Left ventricle myocardium inferior (tissue), 1 donor: ENCODE data around the gene ZIC1. TPM values are rescaled to one million over a fixed set of nuclear protein-coding genes. Genes with fewer than 3 reads are reported as not detected.
A peak's percentile ranks its signal among the peaks of the same experiment; 100 is the strongest.

Experiments
- DNase-seq: peaks from one replicate; pipeline ENCODE4 v3.0.0-alpha.2; 2020
- H3K27ac ChIP-seq: fragments of 200-600 bp; replicated peaks from 2 replicates; pipeline ENCODE4 v1.8.0; 2021
- H3K27me3 ChIP-seq: fragments of 200-600 bp; 2 replicates; pipeline ENCODE4 v1.8.0; 2021; ENCODE audit warnings: low read depth
- H3K36me3 ChIP-seq: fragments of 200-600 bp; 2 replicates; pipeline ENCODE4 v1.8.0; 2021
- H3K4me1 ChIP-seq: fragments of 200-600 bp; 2 replicates; pipeline ENCODE4 v1.8.0; 2021
- H3K4me3 ChIP-seq: fragments of 200-600 bp; 2 replicates; pipeline ENCODE4 v1.8.0; 2021; ENCODE audit warnings: mild to moderate bottlenecking, moderate library complexity
- H3K9me3 ChIP-seq: fragments of 200-600 bp; replicated peaks from 2 replicates; pipeline ENCODE4 v1.8.0; 2021
- intact Hi-C: fragments of 100-400 bp; cut with micrococcal nuclease; formaldehyde crosslinking; loops from one replicate; pipeline ENCODE4 v1.11.0; 2022
- total RNA-seq: library from RNA; stranded (reverse); fragmentation: NEBNext Ultra II Directional; extraction: Animal tissue kit (Norgen Biotek cat#: 25700); gene quantifications from one replicate; pipeline ENCODE4 v1.2.1, GENCODE V29; 2021
- TF ChIP-seq, protein P1 (sequence below): fragments of 200-600 bp; IDR thresholded peaks from 2 replicates; pipeline ENCODE4 v1.8.0; 2021; ENCODE audit warnings: antibody characterized with exemption, mild to moderate bottlenecking, borderline replicate concordance
- donor health status: DM: no; HTN: yes; CAD: no; lungs with severe emphysema.

Gene ZIC1
- total RNA-seq, 1 donor from 2014 or later = not detected

DNA sequence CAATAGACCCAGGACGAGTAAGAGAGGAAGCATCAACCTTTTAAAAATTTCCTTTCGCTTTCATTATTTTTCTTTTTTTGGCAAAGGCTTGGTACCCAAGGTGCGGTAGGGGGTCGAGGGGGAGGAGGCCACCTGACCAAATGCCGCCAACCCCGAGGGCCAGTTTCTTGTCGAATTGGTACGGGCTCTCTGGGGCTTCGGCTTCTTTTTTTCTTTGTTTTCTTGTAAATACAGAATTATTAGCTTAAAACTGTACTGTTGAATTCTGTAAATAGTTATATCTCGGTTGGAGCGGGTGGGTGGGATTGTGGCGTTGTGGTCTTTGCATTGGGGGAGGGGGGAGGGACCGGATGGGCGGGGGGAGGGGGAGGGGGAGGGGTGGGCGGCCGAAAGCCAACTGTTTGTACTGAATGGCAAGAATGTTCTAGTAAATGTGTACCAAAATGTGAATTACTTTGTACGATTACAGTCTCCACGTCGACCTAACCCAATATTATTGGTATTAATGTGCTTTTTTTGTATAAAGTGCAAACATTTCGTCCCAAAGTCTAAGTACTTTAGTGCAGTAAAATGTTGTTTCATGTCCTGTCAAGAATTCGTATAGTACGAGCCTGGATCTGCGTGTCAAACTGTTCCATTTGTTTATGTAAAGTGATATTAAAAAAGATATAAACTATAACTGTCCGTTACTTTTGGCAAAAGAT, 4.7 kb downstream of the ZIC1 start:
- H3K4me1 ChIP-seq = peaks cover 45% of the 10 kb centered on the region
- H3K27ac ChIP-seq = no peak overlapping the region
- no peaks in the 10 kb centered on the region for H3K9me3 ChIP-seq
- no peaks in the 10 kb centered on the region for H3K36me3 ChIP-seq
- H3K4me3 ChIP-seq = peak overlapping the region; percentile 42
- H3K27me3 ChIP-seq = peaks cover 100% of the 10 kb centered on the region
- intact Hi-C loops = no loop called here
- DNase-seq = no peak
- TF ChIP-seq, protein P1, sequence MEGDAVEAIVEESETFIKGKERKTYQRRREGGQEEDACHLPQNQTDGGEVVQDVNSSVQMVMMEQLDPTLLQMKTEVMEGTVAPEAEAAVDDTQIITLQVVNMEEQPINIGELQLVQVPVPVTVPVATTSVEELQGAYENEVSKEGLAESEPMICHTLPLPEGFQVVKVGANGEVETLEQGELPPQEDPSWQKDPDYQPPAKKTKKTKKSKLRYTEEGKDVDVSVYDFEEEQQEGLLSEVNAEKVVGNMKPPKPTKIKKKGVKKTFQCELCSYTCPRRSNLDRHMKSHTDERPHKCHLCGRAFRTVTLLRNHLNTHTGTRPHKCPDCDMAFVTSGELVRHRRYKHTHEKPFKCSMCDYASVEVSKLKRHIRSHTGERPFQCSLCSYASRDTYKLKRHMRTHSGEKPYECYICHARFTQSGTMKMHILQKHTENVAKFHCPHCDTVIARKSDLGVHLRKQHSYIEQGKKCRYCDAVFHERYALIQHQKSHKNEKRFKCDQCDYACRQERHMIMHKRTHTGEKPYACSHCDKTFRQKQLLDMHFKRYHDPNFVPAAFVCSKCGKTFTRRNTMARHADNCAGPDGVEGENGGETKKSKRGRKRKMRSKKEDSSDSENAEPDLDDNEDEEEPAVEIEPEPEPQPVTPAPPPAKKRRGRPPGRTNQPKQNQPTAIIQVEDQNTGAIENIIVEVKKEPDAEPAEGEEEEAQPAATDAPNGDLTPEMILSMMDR = no peak

DNA sequence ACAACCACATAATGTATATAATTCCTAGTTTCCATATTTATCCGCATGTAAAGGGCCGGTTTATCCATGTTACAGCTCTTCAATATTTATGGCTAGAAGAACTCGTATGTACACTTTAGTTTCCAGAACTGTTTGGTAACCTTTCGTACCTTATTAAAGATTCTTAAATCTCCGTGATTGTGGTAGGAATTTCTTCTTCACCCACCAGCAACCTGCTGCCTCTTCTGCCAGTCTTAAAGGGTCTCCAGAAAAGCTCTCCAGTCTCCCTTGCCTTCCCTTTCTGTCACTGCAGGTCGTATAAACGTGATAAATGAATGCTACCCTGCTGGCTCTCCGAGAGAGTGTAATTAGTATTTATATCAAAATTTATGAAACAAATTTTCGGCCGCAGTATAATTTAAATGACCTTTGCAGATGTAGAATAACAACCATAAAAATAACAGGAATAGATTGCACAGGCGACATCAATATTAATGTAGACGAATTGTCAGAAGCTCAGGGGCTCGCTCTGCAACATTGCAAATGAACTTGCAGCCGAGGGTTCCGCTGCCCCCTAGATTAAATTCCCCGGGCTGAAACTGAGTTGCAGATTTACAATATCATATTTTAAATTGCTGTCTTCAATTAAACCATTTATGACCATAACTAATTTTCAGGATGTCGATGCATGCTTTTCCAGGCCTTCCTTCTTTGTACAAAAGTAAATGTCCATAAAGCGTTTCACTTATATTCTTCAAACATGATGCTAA, 5.4 kb downstream of the ZIC1 start:
- Histone ChIP-seq H3K4me3 (no peak overlapping the region), H3K27ac (no peak overlapping the region)

DNA sequence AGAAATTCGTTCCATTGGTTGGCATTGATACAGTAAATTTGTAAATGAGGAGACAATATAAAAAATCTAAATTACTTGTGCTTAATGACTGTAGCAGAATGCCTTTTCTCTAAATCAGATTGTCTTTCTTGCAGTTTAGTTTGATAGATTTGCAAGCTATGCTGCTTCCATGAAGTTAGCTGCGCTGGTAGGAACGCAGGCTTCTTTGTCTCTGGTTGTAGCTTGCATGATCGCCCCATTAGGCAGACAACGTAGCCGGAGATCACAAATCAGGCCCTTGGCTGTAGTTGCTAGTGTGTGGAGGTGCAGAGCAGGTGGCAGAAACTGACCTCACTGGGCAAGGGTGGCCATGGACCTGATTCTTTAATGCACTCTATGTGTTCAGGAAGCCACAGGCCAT, 6.1 kb downstream of the ZIC1 start:
- H3K9me3 ChIP-seq = no peaks in the 10 kb centered on the region
- no peak for DNase-seq
- no peak overlapping the region for H3K27ac ChIP-seq
- intact Hi-C loops = no loop called here
- H3K36me3 ChIP-seq = no peaks in the 10 kb centered on the region
- TF ChIP-seq, protein P1 = no peak
- H3K27me3 ChIP-seq = peaks cover 100% of the 10 kb centered on the region
- no peak overlapping the region for H3K4me3 ChIP-seq
- H3K4me1 ChIP-seq = peaks cover 40% of the 10 kb centered on the region

More for the DNA sequence above, 5.4 kb downstream of the ZIC1 start:
- no peak for DNase-seq
- intact Hi-C loops = no loop called here
- Histone ChIP-seq H3K27me3 (peaks cover 100% of the 10 kb centered on the region), H3K36me3 (no peaks in the 10 kb centered on the region), H3K9me3 (no peaks in the 10 kb centered on the region), H3K4me1 (peaks cover 45% of the 10 kb centered on the region)
- TF ChIP-seq, protein P1 = no peak

DNA sequence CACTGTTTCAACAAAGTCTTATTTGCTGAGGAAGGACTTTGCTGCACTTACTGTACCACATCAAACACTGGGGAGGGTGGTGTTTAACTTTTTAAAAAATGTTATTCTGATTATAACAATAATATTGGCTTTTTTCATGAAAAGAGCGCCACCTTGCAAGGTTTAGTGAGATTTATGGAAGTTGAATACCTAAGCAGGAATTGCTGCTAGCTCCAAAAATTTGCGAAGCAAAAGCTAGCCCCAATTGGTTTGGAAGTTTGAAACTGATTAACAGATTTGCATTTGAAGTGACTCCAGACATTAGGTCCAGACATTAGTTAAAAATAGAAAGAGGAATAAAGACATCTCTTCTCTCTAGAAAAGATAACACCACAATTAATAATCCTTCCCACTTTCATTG, 6.7 kb downstream of the ZIC1 start:
- H3K4me1 ChIP-seq = peaks cover 35% of the 10 kb centered on the region
- H3K9me3 ChIP-seq = no peaks in the 10 kb centered on the region
- intact Hi-C loops = no loop called here
- no peak for DNase-seq
- no peak overlapping the region for H3K27ac ChIP-seq
- H3K4me3 ChIP-seq = no peak overlapping the region
- H3K27me3 ChIP-seq = peaks cover 100% of the 10 kb centered on the region
- H3K36me3 ChIP-seq = no peaks in the 10 kb centered on the region
- TF ChIP-seq, protein P1 = no peak

DNA sequence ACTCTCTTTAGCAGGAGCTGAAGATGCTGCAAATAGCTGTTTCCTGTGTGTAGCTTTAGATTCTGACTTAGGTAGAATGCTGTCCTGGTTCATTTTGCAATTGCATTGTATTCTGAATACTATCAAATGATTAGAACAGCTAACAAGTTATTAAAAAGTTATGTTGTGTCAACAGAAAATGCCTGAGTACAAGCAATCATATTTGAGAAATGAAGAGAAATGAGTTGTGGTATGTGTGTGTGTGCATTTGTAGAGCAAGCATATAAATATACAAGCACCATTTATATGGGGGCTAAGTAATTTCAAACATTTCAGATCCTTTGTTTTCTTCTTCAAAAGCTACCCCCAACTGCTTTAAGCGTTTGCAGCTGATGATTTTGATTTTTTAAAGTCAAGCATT, 7.8 kb downstream of the ZIC1 start:
- intact Hi-C loops = no loop called here

More for the DNA sequence above, 7.8 kb downstream of the ZIC1 start:
- Histone ChIP-seq H3K27me3 (peaks cover 100% of the 10 kb centered on the region), H3K9me3 (no peaks in the 10 kb centered on the region), H3K36me3 (no peaks in the 10 kb centered on the region), H3K27ac (no peak overlapping the region), H3K4me3 (no peak overlapping the region), H3K4me1 (peaks cover 35% of the 10 kb centered on the region)
- TF ChIP-seq, protein P1 = no peak
- DNase-seq = no peak
